Measurements from ENCODE around the gene DSCAML1. TPM values are rescaled to one million over a fixed set of nuclear protein-coding genes. Genes with fewer than 3 reads are reported as not detected.
"Not testable (repeated sequence)": the region's sequence is repeated elsewhere in the genome, so short reads cannot be mapped to it uniquely, and the experiment has no call there.

The DSCAML1 gene
- total RNA-seq, 1 donor from 2014 or later: not detected

DNA sequence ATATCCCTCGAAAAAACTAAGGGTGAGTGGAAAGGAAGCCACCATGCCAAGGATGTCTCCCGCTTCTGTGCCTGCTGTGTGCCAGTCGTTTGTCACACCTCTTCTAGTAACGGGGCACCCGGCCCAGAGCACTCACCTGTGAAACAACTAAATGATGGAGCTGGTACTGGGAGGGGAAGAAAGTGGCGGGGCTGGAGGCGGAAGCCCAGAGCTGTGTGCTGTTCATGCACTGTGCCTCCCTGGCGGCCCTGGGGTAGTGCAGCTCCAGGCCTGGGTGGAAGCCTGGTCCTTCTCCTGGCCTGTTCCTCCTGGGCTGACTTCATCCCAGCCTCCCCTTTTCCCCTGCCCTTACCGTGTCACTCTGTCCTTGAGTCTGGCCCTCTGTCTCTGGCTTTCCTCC, 339.2 kb downstream of the DSCAML1 start:
- peaks cover 7% of the 10 kb centered on the region for H3K27me3 Mint-ChIP-seq (ENCODE audit: unreplicated experiment)
- H3K27ac Mint-ChIP-seq (ENCODE audit: unreplicated experiment): no peak overlapping the region
- H3K4me3 Mint-ChIP-seq (ENCODE audit: unreplicated experiment): no peak overlapping the region
- H3K36me3 Mint-ChIP-seq (ENCODE audit: unreplicated experiment): no peaks in the 10 kb centered on the region
- TF ChIP-seq, protein P1, sequence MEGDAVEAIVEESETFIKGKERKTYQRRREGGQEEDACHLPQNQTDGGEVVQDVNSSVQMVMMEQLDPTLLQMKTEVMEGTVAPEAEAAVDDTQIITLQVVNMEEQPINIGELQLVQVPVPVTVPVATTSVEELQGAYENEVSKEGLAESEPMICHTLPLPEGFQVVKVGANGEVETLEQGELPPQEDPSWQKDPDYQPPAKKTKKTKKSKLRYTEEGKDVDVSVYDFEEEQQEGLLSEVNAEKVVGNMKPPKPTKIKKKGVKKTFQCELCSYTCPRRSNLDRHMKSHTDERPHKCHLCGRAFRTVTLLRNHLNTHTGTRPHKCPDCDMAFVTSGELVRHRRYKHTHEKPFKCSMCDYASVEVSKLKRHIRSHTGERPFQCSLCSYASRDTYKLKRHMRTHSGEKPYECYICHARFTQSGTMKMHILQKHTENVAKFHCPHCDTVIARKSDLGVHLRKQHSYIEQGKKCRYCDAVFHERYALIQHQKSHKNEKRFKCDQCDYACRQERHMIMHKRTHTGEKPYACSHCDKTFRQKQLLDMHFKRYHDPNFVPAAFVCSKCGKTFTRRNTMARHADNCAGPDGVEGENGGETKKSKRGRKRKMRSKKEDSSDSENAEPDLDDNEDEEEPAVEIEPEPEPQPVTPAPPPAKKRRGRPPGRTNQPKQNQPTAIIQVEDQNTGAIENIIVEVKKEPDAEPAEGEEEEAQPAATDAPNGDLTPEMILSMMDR (IDR thresholded peaks at IDR 0.05): no peak
- H3K9me3 Mint-ChIP-seq (ENCODE audit: unreplicated experiment): peaks cover 9% of the 10 kb centered on the region
- H3K4me1 Mint-ChIP-seq (ENCODE audit: unreplicated experiment): no peaks in the 10 kb centered on the region
- no peak for DNase-seq (ENCODE audit: extremely low spot score, unreplicated experiment)

DNA sequence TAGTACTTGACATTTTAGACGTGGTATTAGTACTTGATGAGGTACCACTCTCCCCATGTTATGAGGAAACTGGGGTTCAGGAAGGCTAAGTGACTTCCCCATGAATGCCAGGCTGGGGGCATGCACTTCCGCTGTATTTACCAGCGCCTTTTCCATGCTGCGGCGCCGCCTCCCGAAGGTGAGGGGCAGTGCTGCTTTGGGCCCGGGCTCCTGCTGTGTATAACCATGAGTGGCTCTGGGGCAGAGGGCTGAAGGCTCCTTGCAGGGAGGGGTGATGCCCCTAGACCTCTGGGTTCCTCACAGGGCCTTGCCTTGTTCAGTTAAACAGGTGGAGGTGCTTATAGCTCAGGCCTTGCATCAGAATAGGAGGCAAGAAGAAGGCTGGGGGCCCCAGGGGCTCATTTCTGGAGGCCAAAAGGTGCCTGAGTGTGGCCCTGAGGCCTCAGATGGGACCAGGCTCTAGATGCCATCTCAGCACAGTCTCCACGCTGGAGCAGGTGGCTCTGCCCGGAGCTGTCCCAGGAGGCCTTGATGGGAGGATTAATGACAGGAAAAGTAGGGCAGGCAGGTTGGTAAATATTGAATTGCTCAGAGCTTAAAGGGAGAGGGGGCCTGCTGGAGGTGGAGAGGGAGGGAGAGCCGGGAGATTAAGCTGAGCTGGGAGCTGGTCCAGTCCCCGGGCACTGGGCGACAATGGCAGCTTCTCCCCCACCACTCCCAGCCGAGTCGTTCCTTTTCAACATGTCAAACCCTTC, 339.8 kb downstream of the DSCAML1 start:
- Mint-ChIP-seq H3K4me1 (ENCODE audit: unreplicated experiment) (no peaks in the 10 kb centered on the region), H3K9me3 (ENCODE audit: unreplicated experiment) (peaks cover 9% of the 10 kb centered on the region), H3K4me3 (ENCODE audit: unreplicated experiment) (no peak overlapping the region), H3K27me3 (ENCODE audit: unreplicated experiment) (peaks cover 7% of the 10 kb centered on the region), H3K36me3 (ENCODE audit: unreplicated experiment) (no peaks in the 10 kb centered on the region), H3K27ac (ENCODE audit: unreplicated experiment) (no peak overlapping the region)
- no peak for DNase-seq (ENCODE audit: extremely low spot score, unreplicated experiment)
- TF ChIP-seq, protein P1 (IDR thresholded peaks at IDR 0.05): no peak

DNA sequence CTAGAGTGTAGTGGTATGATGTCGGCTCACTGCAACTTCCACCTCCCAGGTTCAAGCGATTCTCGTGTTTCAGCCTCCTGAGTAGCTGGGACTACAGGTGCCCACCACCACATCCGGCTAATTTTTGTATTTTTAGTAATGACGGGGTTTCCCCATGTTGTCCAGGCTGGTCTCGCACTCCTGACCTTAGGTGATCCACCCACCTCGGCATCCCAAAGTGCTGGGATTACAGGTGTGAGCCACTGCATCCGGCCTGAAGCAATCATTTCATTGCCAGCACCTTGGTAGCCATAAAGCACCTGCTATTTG, 340.3 kb downstream of the DSCAML1 start:
- DNase-seq (ENCODE audit: extremely low spot score, unreplicated experiment); H3K27me3 Mint-ChIP-seq (ENCODE audit: unreplicated experiment); H3K27ac Mint-ChIP-seq (ENCODE audit: unreplicated experiment); H3K9me3 Mint-ChIP-seq (ENCODE audit: unreplicated experiment); H3K4me3 Mint-ChIP-seq (ENCODE audit: unreplicated experiment); H3K4me1 Mint-ChIP-seq (ENCODE audit: unreplicated experiment); H3K36me3 Mint-ChIP-seq (ENCODE audit: unreplicated experiment): not testable (repeated sequence)

DNA sequence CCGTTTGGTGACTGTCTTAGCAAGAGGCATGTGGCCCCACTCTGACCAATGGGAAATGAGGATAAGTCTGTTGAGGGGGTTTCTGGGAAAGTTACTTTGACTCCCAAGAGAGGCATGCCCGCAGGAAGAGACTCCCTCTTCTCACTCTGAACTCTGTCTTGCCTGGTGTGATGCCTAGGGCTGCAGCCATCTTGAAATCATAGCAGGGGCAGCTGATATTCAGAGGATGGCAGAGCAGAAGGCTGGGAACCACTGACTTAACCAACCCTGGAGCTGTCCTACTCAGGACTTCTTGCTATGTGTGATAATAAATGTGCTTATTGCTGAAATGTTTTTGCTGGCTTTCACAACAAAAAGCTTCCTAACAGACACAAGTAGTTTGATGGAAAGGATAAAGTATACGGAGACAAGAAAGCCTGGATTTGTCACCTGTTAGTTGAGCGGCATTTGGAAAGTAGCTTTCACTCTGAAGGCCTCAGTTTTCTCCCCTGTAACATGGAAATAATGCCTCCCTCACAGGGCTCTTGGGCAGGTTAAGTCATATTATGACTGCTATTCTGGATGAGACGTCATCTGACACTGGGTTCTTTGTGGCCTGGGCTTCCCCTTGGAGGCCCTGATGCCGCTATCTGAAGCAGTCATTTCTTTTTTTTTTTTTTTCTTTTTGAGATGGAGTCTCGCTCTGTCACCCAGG, 340.8 kb downstream of the DSCAML1 start:
- Mint-ChIP-seq H3K27ac (ENCODE audit: unreplicated experiment) (no peak overlapping the region), H3K27me3 (ENCODE audit: unreplicated experiment) (peaks cover 7% of the 10 kb centered on the region), H3K4me1 (ENCODE audit: unreplicated experiment) (no peaks in the 10 kb centered on the region), H3K36me3 (ENCODE audit: unreplicated experiment) (no peaks in the 10 kb centered on the region), H3K4me3 (ENCODE audit: unreplicated experiment) (no peak overlapping the region), H3K9me3 (ENCODE audit: unreplicated experiment) (peaks cover 9% of the 10 kb centered on the region)
- no peak for DNase-seq (ENCODE audit: extremely low spot score, unreplicated experiment)
- TF ChIP-seq, protein P1 (IDR thresholded peaks at IDR 0.05): no peak

DNA sequence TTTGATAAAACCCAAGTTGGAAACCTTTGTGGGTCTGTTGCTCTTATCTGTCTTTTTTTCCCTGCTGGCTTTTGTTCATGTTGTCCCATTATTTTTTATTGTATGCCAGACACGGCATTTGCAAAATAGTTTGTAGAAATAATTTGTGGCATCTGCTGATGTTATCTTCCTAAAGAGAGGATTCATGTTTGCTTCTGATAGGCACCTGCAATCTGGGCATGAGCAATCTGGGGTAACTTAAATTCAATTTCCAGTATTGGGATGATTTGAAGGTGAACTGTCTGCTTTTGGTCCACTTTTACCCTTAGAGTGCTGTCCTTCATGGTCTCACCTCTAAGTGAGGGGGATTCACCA, 342.5 kb downstream of the DSCAML1 start:
- Mint-ChIP-seq H3K4me1 (ENCODE audit: unreplicated experiment) (no peaks in the 10 kb centered on the region), H3K4me3 (ENCODE audit: unreplicated experiment) (no peak overlapping the region), H3K27me3 (ENCODE audit: unreplicated experiment) (peaks cover 7% of the 10 kb centered on the region), H3K9me3 (ENCODE audit: unreplicated experiment) (peaks cover 9% of the 10 kb centered on the region), H3K36me3 (ENCODE audit: unreplicated experiment) (no peaks in the 10 kb centered on the region), H3K27ac (ENCODE audit: unreplicated experiment) (no peak overlapping the region)
- TF ChIP-seq, protein P1 (IDR thresholded peaks at IDR 0.05): no peak
- DNase-seq (ENCODE audit: extremely low spot score, unreplicated experiment): no peak
